ENCODE results near the gene NKD1. TPM values are rescaled to one million over a fixed set of nuclear protein-coding genes. Genes with fewer than 3 reads are reported as not detected.
A peak's percentile ranks its signal among the peaks of the same experiment; 100 is the strongest.

The NKD1 gene
- total and polyA plus RNA-seq, 2 donors, result 0.90 to 0.98 TPM

DNA sequence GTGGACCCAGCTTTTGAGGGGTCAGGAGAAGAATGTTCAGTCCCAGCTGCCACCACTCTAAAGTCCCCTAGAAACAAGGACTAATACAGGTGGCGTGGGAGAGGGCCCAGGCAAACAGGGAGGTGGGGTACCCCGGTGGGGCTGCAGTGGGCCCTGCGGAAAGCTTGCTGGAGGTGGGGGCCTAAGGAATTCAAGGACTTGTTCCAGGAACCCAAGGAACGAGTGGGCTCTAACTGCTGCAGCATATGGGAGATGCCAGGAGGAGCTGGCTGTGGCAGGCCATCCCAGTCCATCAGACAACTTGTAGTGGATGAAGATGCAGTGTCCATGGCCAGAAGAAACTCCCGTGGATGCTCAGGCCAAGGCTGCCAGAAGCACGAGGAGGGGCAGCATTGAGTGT, 122.3 kb downstream of the NKD1 start:
- Histone ChIP-seq H3K9me3 (ENCODE audit: control insufficient read depth in 2 of 2, insufficient read depth in 1 of 2, low read length in 1 of 2) (peaks cover 23 to 25% of the 10 kb centered on the region in 2 donors), H3K27ac (ENCODE audit: low read depth in 1 of 2, low read length in 1 of 2) (no peak overlapping the region), H3K4me1 (ENCODE audit: control insufficient read depth in 2 of 2, insufficient read depth in 2 of 2, low read length in 2 of 2) (peaks cover 4 to 19% of the 10 kb centered on the region in 2 donors), H3K4me3 (ENCODE audit: low read length in 2 of 2) (no peak overlapping the region), H3K27me3 (ENCODE audit: control insufficient read depth in 2 of 2, insufficient read depth in 1 of 2, low read length in 1 of 2) (no peaks in the 10 kb centered on the region), H3K36me3 (ENCODE audit: control insufficient read depth in 2 of 2, insufficient read depth in 2 of 2, low read length in 1 of 2) (peaks cover 63 to 70% of the 10 kb centered on the region in 2 donors)
- WGBS, result 99% methylated on average over 6 of the region's 6 CpGs
- no peak for DNase-seq (ENCODE audit: low read depth in 6 of 9, low spot score in 9 of 9)

- Histone ChIP-seq H3K4me1 (ENCODE audit: control insufficient read depth in 2 of 2, insufficient read depth in 2 of 2, low read length in 2 of 2) (peaks cover 4 to 16% of the 10 kb centered on the region in 2 donors), H3K4me3 (ENCODE audit: low read length in 2 of 2) (no peak overlapping the region), H3K27me3 (ENCODE audit: control insufficient read depth in 2 of 2, insufficient read depth in 1 of 2, low read length in 1 of 2) (no peaks in the 10 kb centered on the region), H3K27ac (ENCODE audit: low read depth in 1 of 2, low read length in 1 of 2) (no peak overlapping the region), H3K9me3 (ENCODE audit: control insufficient read depth in 2 of 2, insufficient read depth in 1 of 2, low read length in 1 of 2) (peaks cover 23 to 25% of the 10 kb centered on the region in 2 donors), H3K36me3 (ENCODE audit: control insufficient read depth in 2 of 2, insufficient read depth in 2 of 2, low read length in 1 of 2) (peaks cover 75 to 83% of the 10 kb centered on the region in 2 donors)
- WGBS, result 96% methylated on average over 2 of the region's 2 CpGs
- peak in 1 of 9 donors; percentile 64 for DNase-seq (ENCODE audit: low read depth in 6 of 9, low spot score in 9 of 9)
These were observed 123.6 kb downstream of the NKD1 start for GRCh38 chr16:50671644-50672260.

DNA sequence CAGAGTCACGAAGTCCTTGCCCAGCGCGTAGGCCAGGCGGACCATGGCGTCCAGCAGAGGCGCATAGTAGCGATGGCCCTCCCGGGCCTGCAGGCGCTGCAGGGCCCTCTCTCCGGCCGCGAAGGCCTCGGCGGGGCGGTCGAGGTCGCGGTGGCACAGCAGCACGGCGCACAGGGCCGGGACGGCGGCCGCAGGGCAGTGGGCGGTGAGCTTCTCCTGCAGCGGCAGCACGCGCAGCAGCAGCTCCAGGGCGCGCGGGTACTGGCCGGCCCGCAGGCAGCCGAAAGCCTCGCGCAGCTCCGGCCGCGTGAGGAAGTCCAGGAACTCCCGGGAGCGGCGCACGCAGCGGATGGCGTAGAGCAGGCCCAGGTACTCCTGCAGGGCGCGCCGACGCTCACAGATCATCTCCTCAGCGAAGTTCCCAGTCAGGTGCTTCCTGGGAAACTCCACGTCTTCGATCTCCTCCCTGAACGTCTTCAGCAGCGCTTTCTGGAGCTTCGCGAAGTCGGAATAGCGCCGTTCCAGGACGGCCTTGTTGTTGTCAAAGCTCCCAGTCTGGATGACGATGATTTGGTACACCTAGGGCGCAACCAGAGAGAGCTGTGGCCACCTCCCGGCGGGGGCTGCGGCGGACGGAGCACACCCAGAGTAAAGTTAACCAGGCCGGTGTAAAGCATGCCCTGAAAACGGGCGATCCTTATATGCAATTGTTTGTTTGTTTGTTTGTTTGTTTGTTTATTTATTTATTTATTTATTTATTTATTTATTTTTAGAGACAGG, 125.5 kb downstream of the NKD1 start:
- H3K4me1 ChIP-seq (ENCODE audit: control insufficient read depth in 2 of 2, insufficient read depth in 2 of 2, low read length in 2 of 2), result peaks cover under 1 to 6% of the 10 kb centered on the region in 2 donors
- no peaks in the 10 kb centered on the region for H3K27me3 ChIP-seq (ENCODE audit: control insufficient read depth in 2 of 2, insufficient read depth in 1 of 2, low read length in 1 of 2)
- H3K4me3 ChIP-seq (ENCODE audit: low read length in 2 of 2), result no peak overlapping the region
- H3K27ac ChIP-seq (ENCODE audit: low read depth in 1 of 2, low read length in 1 of 2), result no peak overlapping the region
- peaks cover 23 to 25% of the 10 kb centered on the region in 2 donors for H3K9me3 ChIP-seq (ENCODE audit: control insufficient read depth in 2 of 2, insufficient read depth in 1 of 2, low read length in 1 of 2)
- DNase-seq (ENCODE audit: low read depth in 6 of 9, low spot score in 9 of 9), result no peak
- H3K36me3 ChIP-seq (ENCODE audit: control insufficient read depth in 2 of 2, insufficient read depth in 2 of 2, low read length in 1 of 2), result peaks cover 85 to 89% of the 10 kb centered on the region in 2 donors
- WGBS, result 95% methylated on average over 70 of the region's 70 CpGs

GRCh38 chr16:50674831-50675230, 126.6 kb downstream of the NKD1 start:
- no peak for DNase-seq (ENCODE audit: low read depth in 6 of 9, low spot score in 9 of 9)
- Histone ChIP-seq H3K27ac (ENCODE audit: low read depth in 1 of 2, low read length in 1 of 2) (no peak overlapping the region), H3K36me3 (ENCODE audit: control insufficient read depth in 2 of 2, insufficient read depth in 2 of 2, low read length in 1 of 2) (peaks cover 86 to 90% of the 10 kb centered on the region in 2 donors), H3K4me3 (ENCODE audit: low read length in 2 of 2) (no peak overlapping the region), H3K27me3 (ENCODE audit: control insufficient read depth in 2 of 2, insufficient read depth in 1 of 2, low read length in 1 of 2) (no peaks in the 10 kb centered on the region), H3K9me3 (ENCODE audit: control insufficient read depth in 2 of 2, insufficient read depth in 1 of 2, low read length in 1 of 2) (peaks cover 23 to 25% of the 10 kb centered on the region in 2 donors), H3K4me1 (ENCODE audit: control insufficient read depth in 2 of 2, insufficient read depth in 2 of 2, low read length in 2 of 2) (peaks cover 12 to 17% of the 10 kb centered on the region in 2 donors)
- 96% methylated on average over 4 of the region's 4 CpGs for WGBS

GRCh38 chr16:50675686-50676610, 127.8 kb downstream of the NKD1 start:
- no peak overlapping the region for H3K4me3 ChIP-seq (ENCODE audit: low read length in 2 of 2)
- no peaks in the 10 kb centered on the region for H3K27me3 ChIP-seq (ENCODE audit: control insufficient read depth in 2 of 2, insufficient read depth in 1 of 2, low read length in 1 of 2)
- WGBS, result 97% methylated on average over 23 of the region's 23 CpGs
- H3K4me1 ChIP-seq (ENCODE audit: control insufficient read depth in 2 of 2, insufficient read depth in 2 of 2, low read length in 2 of 2), result peaks cover 19 to 21% of the 10 kb centered on the region in 2 donors
- H3K36me3 ChIP-seq (ENCODE audit: control insufficient read depth in 2 of 2, insufficient read depth in 2 of 2, low read length in 1 of 2), result peaks cover 76 to 79% of the 10 kb centered on the region in 2 donors
- peaks cover 23 to 25% of the 10 kb centered on the region in 2 donors for H3K9me3 ChIP-seq (ENCODE audit: control insufficient read depth in 2 of 2, insufficient read depth in 1 of 2, low read length in 1 of 2)
- DNase-seq (ENCODE audit: low read depth in 6 of 9, low spot score in 9 of 9), result no peak
- H3K27ac ChIP-seq (ENCODE audit: low read depth in 1 of 2, low read length in 1 of 2), result no peak overlapping the region

GRCh38 chr16:50676684-50677225, 128.6 kb downstream of the NKD1 start:
- no peak overlapping the region for H3K27ac ChIP-seq (ENCODE audit: low read depth in 1 of 2, low read length in 1 of 2)
- WGBS, result 97% methylated on average over 9 of the region's 9 CpGs
- H3K9me3 ChIP-seq (ENCODE audit: control insufficient read depth in 2 of 2, insufficient read depth in 1 of 2, low read length in 1 of 2), result peaks cover 23% of the 10 kb centered on the region in 2 donors

GRCh38 chr16:50677351-50677750, 129.2 kb downstream of the NKD1 start:
- peaks cover 17 to 18% of the 10 kb centered on the region in 2 donors for H3K9me3 ChIP-seq (ENCODE audit: control insufficient read depth in 2 of 2, insufficient read depth in 1 of 2, low read length in 1 of 2)
- peaks cover 24 to 28% of the 10 kb centered on the region in 2 donors for H3K4me1 ChIP-seq (ENCODE audit: control insufficient read depth in 2 of 2, insufficient read depth in 2 of 2, low read length in 2 of 2)
- DNase-seq (ENCODE audit: low read depth in 6 of 9, low spot score in 9 of 9), result no peak
- peaks cover 65 to 68% of the 10 kb centered on the region in 2 donors for H3K36me3 ChIP-seq (ENCODE audit: control insufficient read depth in 2 of 2, insufficient read depth in 2 of 2, low read length in 1 of 2)
- H3K27ac ChIP-seq (ENCODE audit: low read depth in 1 of 2, low read length in 1 of 2), result peak overlapping the region in 1 of 2 donors; percentile 3
- no peaks in the 10 kb centered on the region for H3K27me3 ChIP-seq (ENCODE audit: control insufficient read depth in 2 of 2, insufficient read depth in 1 of 2, low read length in 1 of 2)
- no peak overlapping the region for H3K4me3 ChIP-seq (ENCODE audit: low read length in 2 of 2)
- 94% methylated on average over 7 of the region's 7 CpGs for WGBS

More at GRCh38 chr16:50676684-50677225, 128.6 kb downstream of the NKD1 start:
- Histone ChIP-seq H3K4me3 (ENCODE audit: low read length in 2 of 2) (no peak overlapping the region), H3K27me3 (ENCODE audit: control insufficient read depth in 2 of 2, insufficient read depth in 1 of 2, low read length in 1 of 2) (no peaks in the 10 kb centered on the region), H3K36me3 (ENCODE audit: control insufficient read depth in 2 of 2, insufficient read depth in 2 of 2, low read length in 1 of 2) (peaks cover 71 to 74% of the 10 kb centered on the region in 2 donors), H3K4me1 (ENCODE audit: control insufficient read depth in 2 of 2, insufficient read depth in 2 of 2, low read length in 2 of 2) (peaks cover 24 to 28% of the 10 kb centered on the region in 2 donors)
- no peak for DNase-seq (ENCODE audit: low read depth in 6 of 9, low spot score in 9 of 9)

GRCh38 chr16:50678531-50678930, 130.3 kb downstream of the NKD1 start:
- Histone ChIP-seq H3K27ac (ENCODE audit: low read depth in 1 of 2, low read length in 1 of 2) (peak overlapping the region in 1 of 2 donors; percentile 17), H3K4me1 (ENCODE audit: control insufficient read depth in 2 of 2, insufficient read depth in 2 of 2, low read length in 2 of 2) (peaks cover 28 to 36% of the 10 kb centered on the region in 2 donors), H3K27me3 (ENCODE audit: control insufficient read depth in 2 of 2, insufficient read depth in 1 of 2, low read length in 1 of 2) (no peaks in the 10 kb centered on the region), H3K36me3 (ENCODE audit: control insufficient read depth in 2 of 2, insufficient read depth in 2 of 2, low read length in 1 of 2) (peaks cover 54 to 56% of the 10 kb centered on the region in 2 donors), H3K9me3 (ENCODE audit: control insufficient read depth in 2 of 2, insufficient read depth in 1 of 2, low read length in 1 of 2) (peaks cover 6 to 7% of the 10 kb centered on the region in 2 donors), H3K4me3 (ENCODE audit: low read length in 2 of 2) (no peak overlapping the region)
- no peak for DNase-seq (ENCODE audit: low read depth in 6 of 9, low spot score in 9 of 9)
- 95% methylated on average over 3 of the region's 3 CpGs for WGBS

Data from thymus (tissue), 11 donors.